GM19023 (cell line): ENCODE measurements around the gene KDM5A.

Experiments
- ATAC-seq: cut with Tn5 transposase; IDR thresholded peaks from one replicate; pipeline ENCODE4 v1.9.1; 2021; ENCODE audit warnings: mild to moderate bottlenecking, moderate library complexity; ENCODE audit not compliant: unreplicated experiment

KDM5A gene

DNA sequence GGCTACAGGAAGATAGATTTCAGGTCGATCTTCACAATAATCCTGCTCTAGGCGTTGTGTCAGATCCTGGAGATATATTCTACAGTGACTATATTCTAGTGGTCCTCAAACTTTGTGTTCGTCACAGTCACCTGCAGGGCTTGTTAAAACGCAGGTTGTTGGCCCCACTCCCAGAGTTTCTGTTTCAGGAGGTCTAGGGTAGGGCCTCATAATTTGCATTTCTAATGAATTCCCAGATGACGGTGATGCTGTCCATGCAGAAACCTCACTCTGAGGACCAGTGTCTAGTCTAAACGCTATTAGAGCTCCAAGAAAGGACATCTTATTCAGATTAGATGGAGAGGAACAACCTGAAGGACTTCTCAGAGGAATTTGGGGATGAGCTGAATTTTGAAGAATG, 113.3 kb downstream of the KDM5A start:
- no peak for ATAC-seq

DNA sequence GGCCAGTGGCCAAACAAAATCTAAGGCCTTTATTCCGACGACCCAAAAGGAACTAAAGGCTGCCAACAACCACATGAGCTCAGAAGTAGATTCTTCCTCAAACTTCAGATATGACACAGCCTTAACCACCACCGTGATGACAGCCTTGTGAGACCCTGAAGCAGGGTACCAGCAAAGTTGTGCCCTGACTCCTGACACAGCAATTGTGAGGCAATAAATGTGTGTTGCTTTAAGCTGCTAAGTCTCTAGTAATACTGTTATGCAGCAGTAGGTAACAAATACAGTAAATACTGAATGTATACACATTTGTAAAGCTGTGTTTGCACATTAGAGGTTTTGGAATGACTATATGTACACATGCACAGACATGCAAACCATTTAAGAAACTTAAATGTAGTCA, 115.7 kb downstream of the KDM5A start:
- no peak for ATAC-seq

GRCh38 chr12:272942-273341, 116.2 kb downstream of the KDM5A start:
- no peak for ATAC-seq

- ATAC-seq, result no peak
These were observed 118.0 kb downstream of the KDM5A start for GRCh38 chr12:271161-271560.

GRCh38 chr12:269191-269590, 119.9 kb downstream of the KDM5A start:
- no peak for ATAC-seq

DNA sequence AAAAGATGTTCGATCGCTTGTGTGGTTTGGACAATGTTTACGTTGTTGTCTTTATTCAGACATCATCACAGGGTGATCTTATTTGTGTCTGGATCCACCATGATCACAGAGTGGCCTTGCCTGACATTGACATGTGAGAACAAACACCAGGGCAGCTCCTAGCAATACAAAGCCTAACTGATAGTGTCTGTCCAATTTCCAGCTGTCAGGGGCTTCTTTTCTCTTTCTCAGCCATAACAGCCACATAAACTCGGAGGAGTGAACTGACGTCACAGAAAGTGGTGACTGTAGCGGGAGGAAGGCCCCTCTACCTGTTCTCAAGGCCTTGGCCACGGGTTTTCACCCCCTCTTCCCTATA, 120.7 kb downstream of the KDM5A start:
- no peak for ATAC-seq

DNA sequence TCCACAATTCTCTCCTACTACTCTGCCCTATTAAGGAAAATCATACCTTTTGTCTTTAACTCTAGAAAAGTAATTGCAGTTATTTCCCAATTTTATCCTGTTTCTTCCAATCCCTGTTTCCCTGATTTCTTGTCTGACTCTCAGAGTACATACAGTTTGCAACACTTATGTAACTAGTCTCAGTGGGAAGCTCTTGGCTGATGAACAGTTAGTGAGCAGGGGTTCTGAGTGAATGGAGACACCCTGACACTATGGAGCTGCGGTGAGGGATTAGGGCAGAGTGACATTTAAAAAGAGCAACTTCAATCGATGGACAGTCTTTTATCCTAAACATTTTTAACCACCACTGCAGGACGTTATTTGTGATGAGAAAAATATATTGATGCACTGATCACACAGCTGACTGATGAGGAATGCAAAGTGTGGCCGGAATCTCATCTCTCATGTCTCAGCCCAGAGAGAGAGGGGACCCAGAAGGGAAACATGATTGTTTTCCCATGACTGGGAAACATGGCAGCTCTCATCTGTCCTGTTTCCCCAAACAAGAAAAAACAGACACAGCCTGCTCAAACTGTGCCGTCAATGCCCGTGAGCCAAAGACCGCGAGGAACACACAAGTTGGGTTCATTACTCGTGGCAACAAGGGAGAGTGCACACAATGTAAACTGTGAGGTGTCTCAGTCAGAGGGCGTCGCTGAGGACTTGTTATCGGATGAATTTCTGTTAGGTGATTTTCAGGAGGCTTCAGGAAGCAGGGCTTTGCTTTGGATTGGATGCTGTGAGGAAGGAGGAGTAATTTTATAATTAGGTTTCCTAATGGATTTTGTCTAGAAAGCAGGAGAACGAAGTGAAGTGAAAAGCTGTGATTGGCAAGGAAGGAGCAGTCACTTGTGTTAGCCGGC, 121.3 kb downstream of the KDM5A start:
- no peak for ATAC-seq

DNA sequence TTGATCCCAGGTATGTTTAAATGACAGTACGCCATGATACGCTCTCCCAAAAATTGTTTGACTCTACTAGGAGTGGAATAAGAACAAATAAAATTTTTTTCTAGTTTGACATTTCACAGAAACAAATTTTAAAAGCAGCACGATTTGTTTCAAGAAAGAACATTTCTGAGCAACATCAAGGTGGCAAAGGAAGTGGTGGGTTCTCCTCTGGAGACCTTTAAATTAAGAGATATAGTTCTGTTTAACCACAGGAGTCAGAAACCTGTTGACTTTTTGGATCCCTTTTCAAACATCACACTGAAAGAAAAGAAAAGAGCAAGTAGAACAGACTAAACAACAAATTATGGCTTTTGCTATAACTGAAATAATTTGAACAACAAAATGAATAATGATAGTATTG, 124.0 kb downstream of the KDM5A start:
- no peak for ATAC-seq

DNA sequence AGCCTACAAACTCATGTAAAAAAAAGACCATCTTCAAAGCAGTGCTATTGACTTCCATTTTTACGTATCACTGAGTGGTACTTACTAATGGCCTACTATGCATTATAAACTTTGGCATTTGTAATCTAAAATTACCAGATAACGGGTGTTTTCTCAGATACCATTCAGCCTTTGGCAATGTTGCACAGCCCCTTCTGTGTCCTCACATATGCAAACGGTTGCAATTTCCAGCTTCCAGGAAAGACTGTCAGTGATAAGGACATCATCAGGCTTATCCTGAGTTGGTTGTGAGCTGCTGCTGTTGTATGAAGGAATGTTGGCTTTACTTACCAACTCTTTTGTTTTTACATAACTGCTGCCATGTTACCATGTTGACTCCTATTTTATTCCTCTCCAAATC, 124.9 kb downstream of the KDM5A start:
- ATAC-seq, result no peak

DNA sequence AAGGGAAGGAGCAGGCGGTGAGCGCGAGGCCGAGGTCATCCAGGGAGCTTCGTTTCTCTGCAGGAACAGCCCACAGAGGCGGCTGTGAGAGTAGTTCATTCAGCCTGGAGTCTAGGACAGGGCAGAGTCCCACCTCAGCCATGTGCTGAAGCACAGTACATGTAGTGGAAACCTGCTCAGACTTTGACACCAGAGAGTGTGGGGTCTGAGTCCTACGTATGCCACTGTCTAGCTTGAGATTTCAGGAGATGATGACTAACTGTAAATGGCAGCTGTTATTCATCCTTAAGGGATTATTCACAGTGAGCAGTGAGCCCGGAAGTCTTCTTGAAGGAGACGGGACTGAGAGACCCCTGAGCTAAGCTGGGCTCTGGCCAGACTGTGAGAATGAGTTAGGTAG, 125.5 kb downstream of the KDM5A start:
- no peak for ATAC-seq

DNA sequence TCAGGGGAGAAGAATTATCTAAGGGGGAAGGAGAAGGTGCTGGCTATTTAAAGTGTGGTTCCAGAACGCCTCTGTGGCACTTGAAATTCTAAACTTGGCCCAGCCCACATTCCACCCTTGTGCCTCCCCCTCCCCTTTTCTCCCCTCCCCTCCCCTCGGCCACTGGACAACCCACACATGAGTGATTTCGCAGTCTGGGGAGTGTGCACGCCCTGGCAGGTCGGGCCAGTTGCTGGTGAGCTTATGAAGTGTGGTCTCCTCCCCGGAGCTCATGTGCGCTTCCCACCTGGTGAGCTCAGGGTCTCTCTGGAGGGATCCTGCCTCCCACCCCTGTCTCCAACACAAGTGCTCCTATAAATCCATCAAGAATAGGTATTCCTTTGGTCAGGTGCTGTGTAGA, 126.3 kb downstream of the KDM5A start, which contains the start of gene SLC6A13:
TSS of gene SLC6A13 (minus strand) at position 20 of the 400 bp plus-strand sequence. CDS start 2,784 bp downstream, outside the sequence.
- no peak for ATAC-seq

DNA sequence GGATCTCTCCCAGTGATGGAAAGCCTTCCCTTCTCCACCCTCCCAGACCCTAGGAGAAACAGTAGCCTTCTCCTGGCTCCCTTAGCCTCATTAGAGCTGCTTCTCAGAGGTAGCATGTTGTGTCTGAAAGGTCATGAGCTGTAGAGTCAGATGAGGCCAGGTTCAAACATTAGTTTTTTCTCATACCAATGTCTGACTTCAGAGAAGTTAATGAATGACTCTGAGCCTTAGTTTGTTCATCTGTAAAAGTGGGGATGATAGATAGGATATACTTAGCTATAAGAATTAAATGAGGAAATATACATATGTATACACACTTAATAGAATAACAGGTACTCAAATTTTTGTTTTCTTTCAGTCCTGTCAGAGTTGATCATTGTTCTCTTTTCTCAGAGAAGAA, 127.0 kb downstream of the KDM5A start:
- no peak for ATAC-seq

DNA sequence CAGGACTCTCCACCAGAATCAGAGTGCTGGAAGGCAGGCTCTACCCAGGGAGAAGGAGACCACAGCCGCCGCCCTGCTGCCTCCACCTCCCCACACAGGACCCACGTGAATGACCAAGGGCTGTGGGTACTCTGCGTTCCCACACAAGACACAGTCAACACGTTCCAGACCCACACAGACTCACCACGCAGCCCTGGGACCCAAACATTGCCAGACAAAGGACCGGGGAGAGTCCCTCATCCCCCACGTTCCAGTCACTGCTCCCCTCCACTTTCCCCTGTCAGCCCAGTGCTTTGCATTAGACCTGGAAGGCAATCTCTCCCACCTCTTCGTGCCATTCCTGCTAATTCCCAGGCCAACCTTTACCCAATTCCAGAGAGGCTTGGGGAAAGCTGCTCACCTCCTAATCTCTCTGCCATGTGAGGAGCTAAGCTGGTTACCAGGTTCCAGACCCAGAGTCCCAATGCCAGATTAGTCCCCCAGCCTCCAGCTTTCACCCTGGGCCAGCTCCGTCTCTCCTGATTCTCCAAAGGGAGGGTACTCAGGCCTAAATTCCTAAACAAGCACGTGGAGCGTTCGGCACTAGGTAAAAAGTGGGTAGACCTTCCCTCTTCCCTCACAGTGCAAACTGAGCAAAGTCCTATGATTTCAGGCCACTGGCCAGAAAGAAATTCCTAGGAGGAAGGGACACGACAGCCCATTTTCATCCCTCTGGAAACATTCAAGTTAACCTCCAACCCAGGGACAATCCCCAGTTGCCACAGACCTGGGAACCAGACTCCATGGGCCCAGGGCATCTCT, 131.4 kb downstream of the KDM5A start:
- ATAC-seq, result no peak

GRCh38 chr12:256958-257357, 132.2 kb downstream of the KDM5A start:
- ATAC-seq, result no peak

- ATAC-seq, result no peak
These were observed 132.9 kb downstream of the KDM5A start for GRCh38 chr12:256225-256624.

DNA sequence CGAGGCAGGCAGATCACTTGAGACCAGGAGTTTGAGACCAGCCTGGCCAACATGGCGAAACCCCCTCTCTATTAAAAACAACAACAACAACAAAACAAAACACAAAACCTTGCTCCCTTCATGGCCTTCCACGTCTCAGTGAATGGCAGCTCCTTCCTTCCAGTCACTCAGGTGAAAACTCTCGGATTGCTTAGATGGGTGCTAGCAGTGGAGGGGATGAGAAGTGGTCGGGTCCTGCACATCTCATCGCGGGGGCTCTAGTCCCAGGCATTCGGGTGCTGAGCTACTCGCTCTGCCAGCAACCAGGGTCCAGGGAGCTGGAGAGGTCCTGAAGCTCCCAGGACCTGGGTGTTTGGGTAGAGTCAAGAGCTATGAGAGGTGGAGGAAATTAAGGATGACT, 134.2 kb downstream of the KDM5A start:
- ATAC-seq, result no peak

DNA sequence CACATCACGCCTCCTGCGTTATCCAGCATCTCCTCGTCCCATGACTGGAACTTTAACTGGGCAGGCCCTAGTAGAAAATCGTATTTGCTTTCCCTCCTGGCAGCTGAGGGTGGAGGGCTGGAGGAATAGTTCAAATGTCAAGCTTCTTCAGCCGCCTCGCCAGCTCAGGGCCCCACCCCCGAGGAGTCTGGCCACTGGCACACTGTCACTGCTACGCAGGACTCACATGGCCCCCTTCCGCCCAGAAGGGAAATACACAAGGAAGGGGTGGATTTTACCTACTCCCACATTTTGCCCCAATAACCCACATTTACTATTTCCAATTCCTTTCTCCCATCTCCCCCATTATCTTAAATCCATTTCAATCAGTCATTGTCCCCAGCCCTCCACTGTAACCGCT, 135.1 kb downstream of the KDM5A start:
- no peak for ATAC-seq

DNA sequence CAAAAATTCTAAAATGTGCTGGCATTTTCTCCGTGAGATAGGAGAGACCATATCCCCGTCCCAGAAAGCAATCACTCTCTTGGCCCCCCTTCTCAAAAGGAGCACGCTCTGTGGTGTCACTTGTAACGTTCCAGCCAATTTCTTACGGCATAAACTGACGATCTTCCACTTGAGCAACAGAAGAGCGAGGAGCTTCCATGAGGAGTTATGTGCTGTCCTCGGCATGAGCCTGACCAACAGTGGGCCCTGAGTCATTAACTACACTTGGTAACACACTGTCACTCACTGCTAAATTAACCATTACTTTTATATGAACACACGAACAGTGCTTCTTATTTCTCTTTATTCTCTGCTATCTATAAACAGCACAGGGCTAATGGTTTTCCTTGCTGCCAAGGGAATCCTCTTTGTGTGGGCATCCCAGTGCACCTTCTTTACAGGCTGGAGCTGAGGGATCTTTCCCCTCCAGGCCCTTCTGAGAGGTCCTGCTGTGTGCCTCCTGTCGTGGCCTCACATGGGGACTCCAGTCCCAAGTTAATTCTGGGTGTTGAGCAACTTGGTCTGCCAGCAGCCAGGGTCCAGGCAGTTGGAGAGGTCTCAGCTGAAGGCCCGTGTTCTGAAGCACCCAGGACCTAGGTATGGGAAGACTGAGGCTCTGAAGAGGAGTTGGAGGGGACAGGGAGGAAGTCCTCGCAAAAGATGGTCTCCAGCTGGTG, 135.8 kb downstream of the KDM5A start:
- ATAC-seq, result no peak

- ATAC-seq, result no peak
These were observed 136.5 kb downstream of the KDM5A start for GRCh38 chr12:252636-253035.

- no peak for ATAC-seq
These were observed 141.8 kb downstream of the KDM5A start for GRCh38 chr12:247271-247670.

DNA sequence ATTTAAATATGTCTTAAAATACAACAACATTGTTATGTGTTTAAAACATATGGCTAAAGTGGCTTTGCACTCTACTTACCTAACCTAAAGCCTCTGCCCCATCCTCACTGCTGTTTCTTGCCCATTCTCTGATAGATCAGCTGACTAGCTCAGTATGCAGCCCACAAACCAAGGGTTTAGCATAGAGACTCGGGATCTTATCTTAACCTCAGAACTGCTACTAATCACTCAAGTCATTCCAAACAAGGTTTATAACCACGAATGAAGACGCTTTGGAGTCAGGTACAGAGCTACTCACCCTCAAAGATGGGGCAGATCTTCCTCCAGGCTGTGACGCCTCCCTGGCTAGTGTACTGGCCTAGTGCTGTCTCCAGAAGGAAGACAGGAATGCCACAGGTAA, 145.7 kb downstream of the KDM5A start:
- no peak for ATAC-seq
